Breast epithelium (tissue), 3 donors: ENCODE results near the gene RENBP.

Experiments used
- CTCF ChIP-seq, 3 donors: fragments of 450-650 bp; IDR thresholded peaks; one replicate each; pipeline ENCODE4 v1.5.1; 2016 to 2017; ENCODE audit warnings: antibody characterized with exemption in 3 of 3, mild to moderate bottlenecking in 3 of 3, moderate library complexity in 3 of 3
- POLR2A ChIP-seq: fragments of 450-650 bp; IDR thresholded peaks from one replicate; pipeline ENCODE4 v1.6.1; 2016; ENCODE audit warnings: antibody characterized with exemption, mild to moderate bottlenecking, moderate library complexity

- TF ChIP-seq CTCF (IDR thresholded peaks at IDR 0.05) (no peak), POLR2A (no peak)
Measured at GRCh38 chrX:153993978-153994377, 49.5 kb upstream of the RENBP start.
